Mucosa of stomach (tissue), 1 donor: ENCODE results near the gene CPN1.

Source experiments
- H3K27me3 ChIP-seq: one replicate; pipeline ENCODE4 v1.7.0; 2013; ENCODE audit warnings: mild to moderate bottlenecking, low read length; ENCODE audit not compliant: control insufficient read depth, insufficient read depth
- H3K36me3 ChIP-seq: one replicate; pipeline ENCODE4 v1.7.0; 2013; ENCODE audit warnings: low read length; ENCODE audit not compliant: control insufficient read depth, insufficient read depth
- H3K4me1 ChIP-seq: one replicate; pipeline ENCODE4 v1.7.0; 2013; ENCODE audit warnings: mild to moderate bottlenecking, low read length; ENCODE audit not compliant: control insufficient read depth, insufficient read depth
- H3K4me3 ChIP-seq: one replicate; pipeline ENCODE4 v1.7.0; 2013; ENCODE audit warnings: low read length
- H3K9ac ChIP-seq: one replicate; pipeline ENCODE4 v1.7.0; 2013; ENCODE audit warnings: mild to moderate bottlenecking, low read length, moderate library complexity
- H3K9me3 ChIP-seq: one replicate; pipeline ENCODE4 v1.7.0; 2013; ENCODE audit warnings: mild to moderate bottlenecking, low read length, moderate library complexity; ENCODE audit not compliant: control insufficient read depth
- donor health status: Pancreatic carcinoma.

Gene CPN1

GRCh38 chr10:100038561-100039071 is 43.1 kb downstream of the CPN1 start:
- Histone ChIP-seq H3K27me3 (no peaks in the 10 kb centered on the region), H3K9me3 (no peaks in the 10 kb centered on the region), H3K9ac (no peak overlapping the region), H3K4me1 (peaks cover 20% of the 10 kb centered on the region), H3K36me3 (no peaks in the 10 kb centered on the region), H3K4me3 (no peak overlapping the region)

- H3K9me3 ChIP-seq: no peaks in the 10 kb centered on the region
Observed at GRCh38 chr10:100037758-100038315, 43.8 kb downstream of the CPN1 start.

GRCh38 chr10:100036850-100037249 is 44.8 kb downstream of the CPN1 start:
- no peak overlapping the region for H3K9ac ChIP-seq
- no peaks in the 10 kb centered on the region for H3K36me3 ChIP-seq
- peaks cover 18% of the 10 kb centered on the region for H3K4me1 ChIP-seq
- no peaks in the 10 kb centered on the region for H3K27me3 ChIP-seq
- H3K9me3 ChIP-seq: no peaks in the 10 kb centered on the region
- H3K4me3 ChIP-seq: no peak overlapping the region

More at GRCh38 chr10:100037758-100038315, 43.8 kb downstream of the CPN1 start:
- no peak overlapping the region for H3K9ac ChIP-seq
- H3K4me1 ChIP-seq: peaks cover 18% of the 10 kb centered on the region
- no peak overlapping the region for H3K4me3 ChIP-seq
- no peaks in the 10 kb centered on the region for H3K36me3 ChIP-seq
- H3K27me3 ChIP-seq: no peaks in the 10 kb centered on the region

- Histone ChIP-seq H3K4me3 (no peak overlapping the region), H3K27me3 (no peaks in the 10 kb centered on the region), H3K9me3 (no peaks in the 10 kb centered on the region), H3K36me3 (no peaks in the 10 kb centered on the region), H3K4me1 (peaks cover 15% of the 10 kb centered on the region), H3K9ac (no peak overlapping the region)
Observed at GRCh38 chr10:100033766-100034418, 47.8 kb downstream of the CPN1 start.

- Histone ChIP-seq H3K9ac (no peak overlapping the region), H3K9me3 (no peaks in the 10 kb centered on the region), H3K36me3 (no peaks in the 10 kb centered on the region), H3K4me1 (no peaks in the 10 kb centered on the region), H3K27me3 (no peaks in the 10 kb centered on the region), H3K4me3 (no peak overlapping the region)
Observed at GRCh38 chr10:100027416-100027815, 54.3 kb downstream of the CPN1 start.

- H3K36me3 ChIP-seq: no peaks in the 10 kb centered on the region
- H3K4me1 ChIP-seq: peaks cover 4% of the 10 kb centered on the region
- H3K9me3 ChIP-seq: no peaks in the 10 kb centered on the region
- H3K4me3 ChIP-seq: no peak overlapping the region
- no peaks in the 10 kb centered on the region for H3K27me3 ChIP-seq
- no peak overlapping the region for H3K9ac ChIP-seq
Observed at GRCh38 chr10:100025576-100025975, 56.1 kb downstream of the CPN1 start.

GRCh38 chr10:100024748-100025147 is 56.9 kb downstream of the CPN1 start:
- H3K27me3 ChIP-seq: no peaks in the 10 kb centered on the region
- no peaks in the 10 kb centered on the region for H3K36me3 ChIP-seq
- H3K9me3 ChIP-seq: no peaks in the 10 kb centered on the region
- peaks cover 12% of the 10 kb centered on the region for H3K4me1 ChIP-seq
- H3K9ac ChIP-seq: no peak overlapping the region
- H3K4me3 ChIP-seq: no peak overlapping the region

GRCh38 chr10:100022403-100022802 is 59.3 kb downstream of the CPN1 start:
- Histone ChIP-seq H3K4me1 (peaks cover 18% of the 10 kb centered on the region), H3K36me3 (no peaks in the 10 kb centered on the region), H3K4me3 (no peak overlapping the region), H3K27me3 (no peaks in the 10 kb centered on the region), H3K9ac (no peak overlapping the region), H3K9me3 (no peaks in the 10 kb centered on the region)

GRCh38 chr10:100021322-100021721 is 60.3 kb downstream of the CPN1 start:
- Histone ChIP-seq H3K36me3 (no peaks in the 10 kb centered on the region), H3K9me3 (no peaks in the 10 kb centered on the region), H3K27me3 (no peaks in the 10 kb centered on the region), H3K4me1 (peaks cover 18% of the 10 kb centered on the region), H3K9ac (no peak overlapping the region), H3K4me3 (no peak overlapping the region)

GRCh38 chr10:100020886-100021253 is 60.8 kb downstream of the CPN1 start:
- H3K4me1 ChIP-seq: peaks cover 18% of the 10 kb centered on the region
- H3K9me3 ChIP-seq: no peaks in the 10 kb centered on the region
- no peak overlapping the region for H3K4me3 ChIP-seq
- no peaks in the 10 kb centered on the region for H3K27me3 ChIP-seq
- H3K36me3 ChIP-seq: no peaks in the 10 kb centered on the region
- no peak overlapping the region for H3K9ac ChIP-seq

GRCh38 chr10:100020142-100020885 is 61.4 kb downstream of the CPN1 start:
- no peak overlapping the region for H3K9ac ChIP-seq
- no peaks in the 10 kb centered on the region for H3K27me3 ChIP-seq
- peaks cover 18% of the 10 kb centered on the region for H3K4me1 ChIP-seq
- no peaks in the 10 kb centered on the region for H3K36me3 ChIP-seq
- no peak overlapping the region for H3K4me3 ChIP-seq
- no peaks in the 10 kb centered on the region for H3K9me3 ChIP-seq

GRCh38 chr10:100019787-100020141 is 61.9 kb downstream of the CPN1 start:
- Histone ChIP-seq H3K27me3 (no peaks in the 10 kb centered on the region), H3K9ac (no peak overlapping the region), H3K36me3 (no peaks in the 10 kb centered on the region), H3K4me3 (no peak overlapping the region), H3K9me3 (no peaks in the 10 kb centered on the region), H3K4me1 (peaks cover 18% of the 10 kb centered on the region)
